ENCODE measurements around the gene ZNF200.
"Not testable (repeated sequence)": the region's sequence is repeated elsewhere in the genome, so short reads cannot be mapped to it uniquely, and the experiment has no call there.

ZNF200 gene

GRCh38 chr16:3220839-3221238 lies 14.1 kb downstream of the ZNF200 start:
- Histone ChIP-seq H3K9me3 (ENCODE audit: control insufficient read depth, insufficient read depth, low read length) (peaks cover 54% of the 10 kb centered on the region), H3K27ac (ENCODE audit: low read depth, low read length) (no peak overlapping the region), H3K27me3 (ENCODE audit: control insufficient read depth, insufficient read depth, low read length) (no peaks in the 10 kb centered on the region), H3K4me1 (ENCODE audit: control insufficient read depth, insufficient read depth, low read length) (no peaks in the 10 kb centered on the region), H3K9ac (ENCODE audit: low read depth, low read length) (no peak overlapping the region), H3K4me3 (ENCODE audit: low read depth, low read length) (no peak overlapping the region), H3K36me3 (ENCODE audit: control insufficient read depth, insufficient read depth, low read length) (peaks cover 26% of the 10 kb centered on the region)

DNA sequence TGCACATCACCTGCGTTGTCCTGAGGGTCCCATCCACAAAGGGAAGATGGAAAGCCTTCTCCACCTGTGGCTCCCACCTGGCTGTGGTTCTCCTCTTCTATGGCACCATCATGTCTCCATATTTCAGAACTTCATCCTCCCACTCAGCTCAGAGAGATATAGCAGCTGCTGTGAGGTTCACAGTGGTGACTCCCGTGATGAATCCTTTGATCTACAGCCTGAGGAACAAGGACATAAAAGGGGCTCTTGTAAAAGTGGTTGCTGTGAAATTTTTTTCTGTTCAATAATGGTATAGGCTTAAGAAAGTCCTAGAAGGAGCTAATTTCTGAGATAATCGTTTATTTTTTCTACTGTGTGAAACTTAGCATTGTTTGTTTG lies 18.7 kb downstream of the ZNF200 start:
- Histone ChIP-seq H3K36me3 (ENCODE audit: control insufficient read depth, insufficient read depth, low read length) (no peaks in the 10 kb centered on the region), H3K27me3 (ENCODE audit: control insufficient read depth, insufficient read depth, low read length) (no peaks in the 10 kb centered on the region), H3K27ac (ENCODE audit: low read depth, low read length) (no peak overlapping the region), H3K9me3 (ENCODE audit: control insufficient read depth, insufficient read depth, low read length) (peaks cover 22% of the 10 kb centered on the region; the same call in 1 of the 2 replicates), H3K9ac (ENCODE audit: low read depth, low read length) (no peak overlapping the region), H3K4me3 (ENCODE audit: low read depth, low read length) (no peak overlapping the region), H3K4me1 (ENCODE audit: control insufficient read depth, insufficient read depth, low read length) (no peaks in the 10 kb centered on the region)

GRCh38 chr16:3215601-3216262 lies 19.2 kb downstream of the ZNF200 start:
- peaks cover 19% of the 10 kb centered on the region; the same call in 1 of the 2 replicates for H3K9me3 ChIP-seq (ENCODE audit: control insufficient read depth, insufficient read depth, low read length)
- H3K27ac ChIP-seq (ENCODE audit: low read depth, low read length) = no peak overlapping the region
- H3K27me3 ChIP-seq (ENCODE audit: control insufficient read depth, insufficient read depth, low read length) = no peaks in the 10 kb centered on the region
- H3K36me3 ChIP-seq (ENCODE audit: control insufficient read depth, insufficient read depth, low read length) = no peaks in the 10 kb centered on the region
- no peaks in the 10 kb centered on the region for H3K4me1 ChIP-seq (ENCODE audit: control insufficient read depth, insufficient read depth, low read length)
- no peak overlapping the region for H3K4me3 ChIP-seq (ENCODE audit: low read depth, low read length)
- H3K9ac ChIP-seq (ENCODE audit: low read depth, low read length) = no peak overlapping the region

- H3K4me1 ChIP-seq (ENCODE audit: control insufficient read depth, insufficient read depth, low read length) = no peaks in the 10 kb centered on the region
- H3K27me3 ChIP-seq (ENCODE audit: control insufficient read depth, insufficient read depth, low read length) = no peaks in the 10 kb centered on the region
- no peaks in the 10 kb centered on the region for H3K36me3 ChIP-seq (ENCODE audit: control insufficient read depth, insufficient read depth, low read length)
- H3K4me3 ChIP-seq (ENCODE audit: low read depth, low read length) = no peak overlapping the region
- H3K9me3 ChIP-seq (ENCODE audit: control insufficient read depth, insufficient read depth, low read length) = peaks cover 24% of the 10 kb centered on the region; the same call in 1 of the 2 replicates
- no peak overlapping the region for H3K9ac ChIP-seq (ENCODE audit: low read depth, low read length)
- no peak overlapping the region for H3K27ac ChIP-seq (ENCODE audit: low read depth, low read length)
Observed at GRCh38 chr16:3214904-3215600, 19.9 kb downstream of the ZNF200 start.

- H3K27me3 ChIP-seq (ENCODE audit: control insufficient read depth, insufficient read depth, low read length) = no peaks in the 10 kb centered on the region
- H3K36me3 ChIP-seq (ENCODE audit: control insufficient read depth, insufficient read depth, low read length) = no peaks in the 10 kb centered on the region
- no peak overlapping the region for H3K27ac ChIP-seq (ENCODE audit: low read depth, low read length)
- no peak overlapping the region for H3K9ac ChIP-seq (ENCODE audit: low read depth, low read length)
- no peaks in the 10 kb centered on the region for H3K4me1 ChIP-seq (ENCODE audit: control insufficient read depth, insufficient read depth, low read length)
- H3K4me3 ChIP-seq (ENCODE audit: low read depth, low read length) = no peak overlapping the region
- H3K9me3 ChIP-seq (ENCODE audit: control insufficient read depth, insufficient read depth, low read length) = peaks cover 30% of the 10 kb centered on the region
Observed at GRCh38 chr16:3212567-3212966, 22.4 kb downstream of the ZNF200 start.

DNA sequence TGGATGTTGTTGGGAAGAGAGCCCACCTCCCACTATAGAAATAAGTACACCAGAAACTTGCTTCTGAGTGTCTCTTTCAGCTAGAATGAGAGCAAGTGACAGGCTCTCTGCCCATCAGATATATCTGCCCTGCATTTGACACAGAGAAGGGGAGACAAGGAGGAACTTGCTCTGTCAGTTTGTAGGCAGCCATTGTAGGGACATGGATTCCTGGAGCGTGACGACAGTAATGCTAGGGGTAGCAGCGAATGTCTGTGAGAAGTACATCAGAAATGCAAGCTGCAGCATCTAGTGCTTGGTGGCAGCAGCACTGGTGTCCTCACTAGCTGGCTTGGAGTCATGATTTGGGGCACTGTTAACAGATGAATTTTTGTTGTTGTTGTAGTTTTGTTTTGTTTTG lies 23.0 kb downstream of the ZNF200 start:
- no peaks in the 10 kb centered on the region for H3K27me3 ChIP-seq (ENCODE audit: control insufficient read depth, insufficient read depth, low read length)
- H3K4me1 ChIP-seq (ENCODE audit: control insufficient read depth, insufficient read depth, low read length) = no peaks in the 10 kb centered on the region
- H3K4me3 ChIP-seq (ENCODE audit: low read depth, low read length) = no peak overlapping the region
- no peak overlapping the region for H3K9ac ChIP-seq (ENCODE audit: low read depth, low read length)
- H3K27ac ChIP-seq (ENCODE audit: low read depth, low read length) = no peak overlapping the region
- H3K36me3 ChIP-seq (ENCODE audit: control insufficient read depth, insufficient read depth, low read length) = no peaks in the 10 kb centered on the region
- peaks cover 33% of the 10 kb centered on the region for H3K9me3 ChIP-seq (ENCODE audit: control insufficient read depth, insufficient read depth, low read length)

GRCh38 chr16:3207086-3207953 lies 27.6 kb downstream of the ZNF200 start:
- no peaks in the 10 kb centered on the region for H3K4me1 ChIP-seq (ENCODE audit: control insufficient read depth, insufficient read depth, low read length)
- H3K9ac ChIP-seq (ENCODE audit: low read depth, low read length) = no peak overlapping the region
- H3K4me3 ChIP-seq (ENCODE audit: low read depth, low read length) = no peak overlapping the region
- H3K36me3 ChIP-seq (ENCODE audit: control insufficient read depth, insufficient read depth, low read length) = no peaks in the 10 kb centered on the region
- peaks cover 48% of the 10 kb centered on the region for H3K9me3 ChIP-seq (ENCODE audit: control insufficient read depth, insufficient read depth, low read length)
- no peaks in the 10 kb centered on the region for H3K27me3 ChIP-seq (ENCODE audit: control insufficient read depth, insufficient read depth, low read length)
- no peak overlapping the region for H3K27ac ChIP-seq (ENCODE audit: low read depth, low read length)

GRCh38 chr16:3205939-3206338 lies 29.0 kb downstream of the ZNF200 start:
- peaks cover 44% of the 10 kb centered on the region for H3K9me3 ChIP-seq (ENCODE audit: control insufficient read depth, insufficient read depth, low read length)
- H3K27ac ChIP-seq (ENCODE audit: low read depth, low read length) = not testable (repeated sequence)

DNA sequence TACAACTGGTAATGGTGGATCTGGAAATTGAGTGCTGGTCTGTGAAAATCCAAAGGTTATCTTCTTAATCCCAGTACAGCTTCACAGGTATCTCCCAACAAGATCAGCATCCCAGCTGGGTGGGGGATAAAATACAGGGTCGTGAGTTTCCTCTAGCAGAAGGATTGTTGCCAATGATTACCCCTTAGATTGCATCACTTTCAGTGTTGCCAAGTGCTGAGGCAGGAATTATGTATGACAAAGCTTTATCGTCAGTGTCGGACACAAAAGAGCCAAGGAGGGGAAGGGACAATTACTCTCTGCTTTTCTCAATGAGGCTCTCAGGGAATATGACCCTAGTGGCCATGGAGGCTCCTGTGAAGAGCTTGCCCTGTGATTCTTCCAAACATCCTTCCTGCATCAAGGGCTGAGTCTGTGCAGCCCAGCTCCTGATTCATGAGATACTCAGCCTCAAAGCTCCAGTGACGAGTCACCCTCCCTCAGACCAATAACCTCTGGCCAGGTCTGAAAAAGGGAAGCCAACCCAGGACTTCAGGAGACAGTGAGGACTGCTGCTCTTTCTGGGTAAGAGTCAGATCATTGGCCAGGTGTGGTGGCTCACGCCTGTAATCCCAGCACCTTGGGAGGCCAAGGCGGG lies 31.9 kb downstream of the ZNF200 start:
- no peak overlapping the region for H3K27ac ChIP-seq (ENCODE audit: low read depth, low read length)
- H3K27me3 ChIP-seq (ENCODE audit: control insufficient read depth, insufficient read depth, low read length) = no peaks in the 10 kb centered on the region
- no peak overlapping the region for H3K9ac ChIP-seq (ENCODE audit: low read depth, low read length)
- no peaks in the 10 kb centered on the region for H3K36me3 ChIP-seq (ENCODE audit: control insufficient read depth, insufficient read depth, low read length)
- H3K4me3 ChIP-seq (ENCODE audit: low read depth, low read length) = no peak overlapping the region
- H3K4me1 ChIP-seq (ENCODE audit: control insufficient read depth, insufficient read depth, low read length) = no peaks in the 10 kb centered on the region
- peaks cover 33% of the 10 kb centered on the region for H3K9me3 ChIP-seq (ENCODE audit: control insufficient read depth, insufficient read depth, low read length)

More at GRCh38 chr16:3205939-3206338, 29.0 kb downstream of the ZNF200 start:
- not testable (repeated sequence) for H3K4me3 ChIP-seq (ENCODE audit: low read depth, low read length); H3K4me1 ChIP-seq (ENCODE audit: control insufficient read depth, insufficient read depth, low read length); H3K9ac ChIP-seq (ENCODE audit: low read depth, low read length); H3K27me3 ChIP-seq (ENCODE audit: control insufficient read depth, insufficient read depth, low read length); H3K36me3 ChIP-seq (ENCODE audit: control insufficient read depth, insufficient read depth, low read length)

DNA sequence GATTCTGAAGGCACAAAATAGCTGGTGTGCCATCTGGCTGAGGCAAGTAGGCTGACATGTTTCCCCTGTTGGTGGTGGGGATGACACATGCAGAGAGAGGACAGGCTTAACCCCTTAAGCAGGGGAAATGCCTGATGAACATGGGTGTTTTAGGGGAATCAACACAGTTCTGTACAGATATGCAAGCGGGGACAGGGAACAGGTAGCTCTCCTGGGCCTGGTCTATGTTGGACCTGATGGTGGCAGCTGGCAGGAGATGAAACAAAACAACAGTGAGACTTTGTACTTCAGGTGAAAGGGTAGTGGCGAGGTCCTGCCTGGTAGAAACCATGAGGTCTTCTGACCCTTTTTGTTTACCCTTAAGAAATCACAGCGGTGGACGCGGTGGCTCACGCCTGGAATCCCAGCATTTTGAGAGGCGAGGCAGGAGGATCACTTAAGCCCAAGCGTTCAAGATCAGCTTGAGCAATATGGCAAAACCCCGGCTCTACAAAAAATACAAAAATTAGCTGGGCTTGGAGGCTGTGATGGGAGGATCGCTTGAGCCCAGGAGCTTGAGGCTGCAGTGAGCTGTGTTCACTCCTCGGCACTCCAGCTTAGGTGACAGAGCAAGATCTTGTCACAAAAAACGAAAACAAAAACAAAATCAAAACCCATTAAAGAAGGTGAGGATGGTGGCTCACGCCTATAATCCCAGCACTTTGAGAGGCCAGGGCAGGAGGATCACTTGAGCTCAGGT lies 36.5 kb downstream of the ZNF200 start:
- Histone ChIP-seq H3K4me3 (ENCODE audit: low read depth, low read length) (no peak overlapping the region), H3K4me1 (ENCODE audit: control insufficient read depth, insufficient read depth, low read length) (no peaks in the 10 kb centered on the region), H3K36me3 (ENCODE audit: control insufficient read depth, insufficient read depth, low read length) (no peaks in the 10 kb centered on the region), H3K9me3 (ENCODE audit: control insufficient read depth, insufficient read depth, low read length) (peaks cover 4% of the 10 kb centered on the region; the same call in 1 of the 2 replicates), H3K9ac (ENCODE audit: low read depth, low read length) (no peak overlapping the region), H3K27ac (ENCODE audit: low read depth, low read length) (no peak overlapping the region), H3K27me3 (ENCODE audit: control insufficient read depth, insufficient read depth, low read length) (peaks cover 6% of the 10 kb centered on the region; the same call in 1 of the 2 replicates)

Measured in HUES48 (cell line).